Breast epithelium (tissue), 4 donors: ENCODE measurements around the gene KDM6B. TPM values are rescaled to one million over a fixed set of nuclear protein-coding genes. Genes with fewer than 3 reads are reported as not detected.

ENCODE experiments used
- DNase-seq, 2 donors: peaks; one replicate each; pipeline ENCODE4 v3.0.0-alpha.2; 2019; ENCODE audit warnings: low spot score in 2 of 2
- H3K27ac ChIP-seq, 2 donors: fragments of 200-600 bp; sonication (generic) in 1 of 2; one replicate each; pipeline ENCODE4 v1.5.1; 2016 to 2019; ENCODE audit warnings: mild to moderate bottlenecking in 1 of 2
- H3K27me3 ChIP-seq, 2 donors: fragments of 200-600 bp; sonication (generic) in 1 of 2; one replicate each; pipeline versions ENCODE4 v1.5.1 to v1.6.0; 2017 to 2019; ENCODE audit warnings: control low read depth in 1 of 2, mild to moderate bottlenecking in 1 of 2
- H3K36me3 ChIP-seq: fragments of 200-600 bp; one replicate; pipeline ENCODE4 v1.5.1; 2019
- H3K4me1 ChIP-seq, 2 donors: fragments of 200-600 bp; sonication (generic); one replicate each; pipeline ENCODE4 v1.5.1; 2016 to 2019; ENCODE audit warnings: control low read depth in 1 of 2
- H3K4me3 ChIP-seq, 3 donors: fragments of 200-600 bp; sonication (generic); 1 replicate in 2 of 3; 2 replicates in 1 of 3; pipeline ENCODE4 v1.5.1; 2016 to 2019; ENCODE audit warnings: mild to moderate bottlenecking in 3 of 3, moderate library complexity in 2 of 3
- H3K9me3 ChIP-seq, 2 donors: fragments of 200-600 bp; sonication (generic) in 1 of 2; one replicate each; pipeline ENCODE4 v1.5.1; 2016 to 2019; ENCODE audit warnings: control low read depth in 1 of 2
- CTCF ChIP-seq, 3 donors: fragments of 450-650 bp; IDR thresholded peaks; one replicate each; pipeline ENCODE4 v1.5.1; 2016 to 2017; ENCODE audit warnings: antibody characterized with exemption in 3 of 3, mild to moderate bottlenecking in 3 of 3, moderate library complexity in 3 of 3
- POLR2A ChIP-seq: fragments of 450-650 bp; IDR thresholded peaks from one replicate; pipeline ENCODE4 v1.6.1; 2016; ENCODE audit warnings: antibody characterized with exemption, mild to moderate bottlenecking, moderate library complexity
- POLR2AphosphoS5 ChIP-seq, 3 donors: sonication (generic); formaldehyde crosslinking; IDR thresholded peaks; one replicate each; pipeline ENCODE4 v1.6.1; 2017; ENCODE audit warnings: antibody characterized with exemption in 3 of 3
- intact Hi-C: fragments of 100-400 bp; cut with DNase I; formaldehyde crosslinking; loops from one replicate; pipeline ENCODE4 v1.15.1; 2023; ENCODE audit warnings: low total_unique reads
- total RNA-seq, 3 donors: library from RNA; depleted of rRNA; stranded (reverse); fragments of >200 nt; gene quantifications; one replicate each; pipeline ENCODE4 v1.1.0, GENCODE V29; 2016

KDM6B gene
- total RNA-seq, 3 donors from 2014 or later: 6.4 to 89.7 (median 10.5) TPM

- peak overlapping the region; percentile 97 to 99 for H3K27ac ChIP-seq
- TF ChIP-seq POLR2AphosphoS5 (IDR thresholded peaks at IDR 0.05): peak; percentile 69 to 88 (median 84)
- TF ChIP-seq POLR2A: peak; percentile 85
- TF ChIP-seq CTCF (IDR thresholded peaks at IDR 0.05): peak; percentile 61 to 92 (median 78)
- H3K27me3 ChIP-seq: no peaks in the 10 kb centered on the region
- intact Hi-C loops: no loop called here
- H3K9me3 ChIP-seq: no peaks in the 10 kb centered on the region
- peak; percentile 97 for DNase-seq
- peaks cover 8 to 29% of the 10 kb centered on the region in 2 donors for H3K4me1 ChIP-seq
- H3K4me3 ChIP-seq: peak overlapping the region; percentile 70 to 74 (median 74)
- H3K36me3 ChIP-seq: no peaks in the 10 kb centered on the region
Observed at GRCh38 chr17:7834957-7835813, 1.2 kb downstream of the KDM6B start.

- Histone ChIP-seq H3K27ac (peak overlapping the region; percentile 97 to 99), H3K36me3 (no peaks in the 10 kb centered on the region), H3K9me3 (no peaks in the 10 kb centered on the region), H3K4me1 (peaks cover 8 to 34% of the 10 kb centered on the region in 2 donors), H3K27me3 (no peaks in the 10 kb centered on the region), H3K4me3 (peak overlapping the region; percentile 70 to 74 (median 74))
- TF ChIP-seq POLR2A (no peak), POLR2AphosphoS5 (IDR thresholded peaks at IDR 0.05) (peak; percentile 14 to 27 (median 15))
- intact Hi-C loops: no loop called here
- DNase-seq: peak; percentile 48 to 75
Observed at GRCh38 chr17:7835814-7836595, 2.0 kb downstream of the KDM6B start.

- TF ChIP-seq POLR2A: no peak
- TF ChIP-seq CTCF (IDR thresholded peaks at IDR 0.05): no peak
- peak; percentile 45 to 87 (median 83) for TF ChIP-seq POLR2AphosphoS5 (IDR thresholded peaks at IDR 0.05)
Observed at GRCh38 chr17:7836596-7837407, 2.8 kb downstream of the KDM6B start.

GRCh38 chr17:7837408-7838088 lies 3.5 kb downstream of the KDM6B start:
- TF ChIP-seq CTCF (IDR thresholded peaks at IDR 0.05) (no peak), POLR2AphosphoS5 (IDR thresholded peaks at IDR 0.05) (no peak), POLR2A (no peak)
- DNase-seq: no peak
- H3K9me3 ChIP-seq: no peaks in the 10 kb centered on the region
- peaks cover 8 to 38% of the 10 kb centered on the region in 2 donors for H3K4me1 ChIP-seq
- intact Hi-C loops: no loop called here
- H3K27ac ChIP-seq: peak overlapping the region; percentile 97 to 99
- no peaks in the 10 kb centered on the region for H3K27me3 ChIP-seq
- H3K36me3 ChIP-seq: no peaks in the 10 kb centered on the region
- peak overlapping the region in 2 of 3 donors; percentile 32 to 74 for H3K4me3 ChIP-seq

More at GRCh38 chr17:7836596-7837407, 2.8 kb downstream of the KDM6B start:
- H3K36me3 ChIP-seq: no peaks in the 10 kb centered on the region
- peak overlapping the region; percentile 97 to 99 for H3K27ac ChIP-seq
- H3K9me3 ChIP-seq: no peaks in the 10 kb centered on the region
- intact Hi-C loops: no loop called here
- DNase-seq: peak; percentile 76 to 86
- peak overlapping the region; percentile 70 to 74 (median 74) for H3K4me3 ChIP-seq
- H3K27me3 ChIP-seq: no peaks in the 10 kb centered on the region
- peaks cover 8 to 38% of the 10 kb centered on the region in 2 donors for H3K4me1 ChIP-seq
